A549 (cell line): ENCODE data around the gene MYPOP. TPM values are rescaled to one million over a fixed set of nuclear protein-coding genes. Genes with fewer than 3 reads are reported as not detected.

Experiments
- ATAC-seq, 2 experiments: fragments of 200-7000 bp in 1 of 2; fragments of >200 bp in 1 of 2; cut with Nextera tagmentation in 1 of 2; cut with Tn5 transposase in 1 of 2; 3 replicates each; pipeline versions ENCODE4 v1.8.0 to v1.9.1; 2018 to 2020; ENCODE audit warnings: mild to moderate bottlenecking in 1 of 2, moderate library complexity in 1 of 2
- CTCF ChIA-PET: fragments of 300-600 bp; sonication (Branson Sonifier 250); formaldehyde crosslinking; extraction: SDS; loops from one replicate; lab custom pipeline; 2021; ENCODE audit warnings: antibody characterized with exemption, inconsistent platforms; lab: Yijun Ruan, JAX
- POLR2A ChIA-PET: fragments of 350-600 bp; formaldehyde crosslinking; extraction: SDS; loops from one replicate; lab custom pipeline; 2021; ENCODE audit warnings: antibody characterized with exemption, inconsistent platforms; lab: Yijun Ruan, JAX
- DNase-seq, 2 experiments: peaks; one replicate each; pipeline versions ENCODE4 v3.0.0 to v3.0.0-alpha.2; 2011 to 2016; ENCODE audit warnings: low read depth in 1 of 2, low spot score in 1 of 2
- FAIRE-seq: peaks from 2 replicates; lab custom pipeline; 2011; peaks lifted over from hg19 to GRCh38; lab: Jason Lieb, UNC
- H3K27ac ChIP-seq, 2 experiments: fragments of >200 bp; sonication (Bioruptor Twin); formaldehyde crosslinking; 3 replicates each; pipeline ENCODE4 v1.5.1; 2016 to 2017
- H3K4me1 ChIP-seq: fragments of >200 bp; sonication (Bioruptor Twin); formaldehyde crosslinking; 3 replicates; pipeline ENCODE4 v1.6.1; 2016
- H3K4me2 ChIP-seq: fragments of >200 bp; sonication (Bioruptor Twin); formaldehyde crosslinking; 3 replicates; pipeline ENCODE4 v1.6.1; 2016
- H3K4me3 ChIP-seq: fragments of >200 bp; sonication (Bioruptor Twin); formaldehyde crosslinking; 3 replicates; pipeline ENCODE4 v1.5.1; 2016
- H3K9me3 ChIP-seq: fragments of >200 bp; sonication (Bioruptor Twin); formaldehyde crosslinking; 3 replicates; pipeline ENCODE4 v1.6.1; 2016
- BHLHE40 ChIP-seq: IDR thresholded peaks from 2 replicates; pipeline ENCODE4 v1.6.1; 2012; ENCODE audit warnings: low read depth, low read length, inconsistent platforms
- CBX2 ChIP-seq: fragments of 200-600 bp; sonication (generic); IDR thresholded peaks from 2 replicates; pipeline ENCODE4 v1.6.1; 2016; ENCODE audit warnings: low read depth, mild to moderate bottlenecking, borderline replicate concordance
- CBX8 ChIP-seq: fragments of 200-600 bp; sonication (generic); IDR thresholded peaks from 2 replicates; pipeline ENCODE4 v1.6.1; 2016
- CEBPB ChIP-seq, 2 experiments: fragments of >200 bp in 1 of 2; sonication (Bioruptor Twin) in 1 of 2; formaldehyde crosslinking in 1 of 2; IDR thresholded peaks; 2 replicates each; pipeline ENCODE4 v1.6.1; 2012 to 2016
- EHF ChIP-seq: fragments of 250-450 bp; sonication (Bioruptor Pico); IDR thresholded peaks from 2 replicates; pipeline ENCODE4 v1.5.0; 2020; ENCODE audit warnings: mild to moderate bottlenecking
- EP300 ChIP-seq, 2 experiments: fragments of >200 bp; sonication (Bioruptor Twin); formaldehyde crosslinking; IDR thresholded peaks; 2 replicates in 1 of 2; 3 replicates in 1 of 2; pipeline ENCODE4 v1.6.1; 2016 to 2017
- ESRRA ChIP-seq: fragments of 150-350 bp; IDR thresholded peaks from 2 replicates; pipeline ENCODE4 v1.6.1; 2014; ENCODE audit warnings: mild to moderate bottlenecking, low read length, borderline replicate concordance
- FOSB ChIP-seq: fragments of 250-450 bp; sonication (Bioruptor Pico); IDR thresholded peaks from 2 replicates; pipeline ENCODE4 v1.5.0; 2020; ENCODE audit warnings: mild to moderate bottlenecking, moderate library complexity
- FOXS1 ChIP-seq: fragments of 250-450 bp; sonication (Bioruptor Pico); IDR thresholded peaks from 2 replicates; pipeline ENCODE4 v1.5.0; 2020; ENCODE audit warnings: mild to moderate bottlenecking, moderate library complexity
- HEYL ChIP-seq: fragments of 250-450 bp; sonication (Bioruptor Pico); IDR thresholded peaks from 2 replicates; pipeline ENCODE4 v1.8.0; 2021; ENCODE audit warnings: mild to moderate bottlenecking, moderate library complexity
- HOXB5 ChIP-seq: fragments of 250-450 bp; sonication (Bioruptor Pico); IDR thresholded peaks from 2 replicates; pipeline ENCODE4 v1.5.0; 2020; ENCODE audit warnings: mild to moderate bottlenecking, moderate library complexity
- JUN ChIP-seq, 2 experiments: fragments of >200 bp; sonication (Bioruptor Twin); formaldehyde crosslinking; IDR thresholded peaks; 2 replicates in 1 of 2; 3 replicates in 1 of 2; pipeline ENCODE4 v1.6.1; 2016 to 2017
- JUNB ChIP-seq: fragments of >200 bp; sonication (Bioruptor Twin); formaldehyde crosslinking; IDR thresholded peaks from 2 replicates; pipeline ENCODE4 v1.6.1; 2016
- MAFK ChIP-seq: fragments of 450-650 bp; IDR thresholded peaks from 2 replicates; pipeline ENCODE4 v1.6.1; 2014; ENCODE audit not compliant: partially characterized antibody
- NFE2L2 ChIP-seq: fragments of 150-350 bp; conservative IDR thresholded peaks from 2 replicates; pipeline ENCODE4 v1.6.1; 2014; ENCODE audit warnings: low read length
- NR3C1 ChIP-seq: fragments of >200 bp; sonication (Bioruptor Twin); formaldehyde crosslinking; IDR thresholded peaks from 3 replicates; pipeline ENCODE4 v1.6.1; 2017
- PHF8 ChIP-seq: fragments of 200-600 bp; sonication (generic); IDR thresholded peaks from 2 replicates; pipeline ENCODE4 v1.6.1; 2016; ENCODE audit warnings: low read depth, mild to moderate bottlenecking, antibody characterized with exemption, moderate library complexity, borderline replicate concordance
- RAD21 ChIP-seq, 2 experiments: fragments of >200 bp in 1 of 2; sonication (Bioruptor Twin) in 1 of 2; formaldehyde crosslinking in 1 of 2; IDR thresholded peaks in 1 of 2; conservative IDR thresholded peaks in 1 of 2; 2 replicates in 1 of 2; 3 replicates in 1 of 2; pipeline ENCODE4 v1.6.1; 2012 to 2018; ENCODE audit warnings: inconsistent platforms in 1 of 2
- RFX5 ChIP-seq: fragments of 450-650 bp; IDR thresholded peaks from 2 replicates; pipeline ENCODE4 v1.7.1; 2014; ENCODE audit warnings: antibody characterized with exemption, mild to moderate bottlenecking, moderate library complexity
- SMC3 ChIP-seq: fragments of >200 bp; sonication (Bioruptor Twin); formaldehyde crosslinking; IDR thresholded peaks from 3 replicates; pipeline ENCODE4 v1.6.1; 2018; ENCODE audit warnings: inconsistent platforms
- TFCP2L1 ChIP-seq: fragments of 250-450 bp; sonication (Bioruptor Pico); IDR thresholded peaks from 2 replicates; pipeline ENCODE4 v1.5.0; 2021; ENCODE audit warnings: mild to moderate bottlenecking
- ZC3H11A ChIP-seq: fragments of 450-650 bp; IDR thresholded peaks from 2 replicates; pipeline ENCODE4 v1.6.1; 2014; ENCODE audit warnings: antibody characterized with exemption, mild to moderate bottlenecking
- ZNF302 ChIP-seq: fragments of 250-450 bp; sonication (Bioruptor Pico); IDR thresholded peaks from 2 replicates; pipeline ENCODE4 v1.9.0; 2021; ENCODE audit warnings: inconsistent platforms, mild to moderate bottlenecking, moderate library complexity
- ZSCAN20 ChIP-seq: fragments of 250-450 bp; sonication (Bioruptor Pico); IDR thresholded peaks from 2 replicates; pipeline ENCODE4 v1.8.0; 2022; ENCODE audit warnings: mild to moderate bottlenecking, moderate library complexity
- WGBS: methylation state at CpG from one replicate; pipeline ENCODE4 v1.1.6; 2017; ENCODE audit errors: missing lambda C conversion rate; 5-methylcytosine and 5-hydroxymethylcytosine counted together
- polyA plus RNA-seq, 4 experiments: library from polyadenylated mRNA; depleted of rRNA in 3 of 4; stranded (reverse); fragments of >200 nt; fragmentation: RNase III in 1 of 4; extraction: RNeasy Plus Mini Kit Qiagen cat#74134 plus additional on column Dnase treatment in 1 of 4; gene quantifications; 2 replicates in 3 of 4; 3 replicates in 1 of 4; pipeline ENCODE4 v1.2.3, GENCODE V29; 2011 to 2017
- TF ChIP-seq, protein P1 (sequence below): fragments of 200-600 bp; sonication (generic); IDR thresholded peaks from 2 replicates; pipeline ENCODE4 v1.6.1; 2016; ENCODE audit warnings: antibody characterized with exemption, mild to moderate bottlenecking, moderate library complexity
- TF ChIP-seq, protein P2 (sequence below): fragments of 450-650 bp; IDR thresholded peaks from 2 replicates; pipeline ENCODE4 v1.6.1; 2014; ENCODE audit warnings: antibody characterized with exemption
- TF ChIP-seq, protein P3 (sequence below): IDR thresholded peaks from 2 replicates; pipeline ENCODE4 v1.6.1; 2012

Gene MYPOP
- polyA plus RNA-seq, 2 of the 4 experiments (the other 2 are of a cell fraction) = 2.1 to 10.5 TPM

GRCh38 chr19:45876411-45877197, 25.8 kb downstream of the MYPOP start:
- Histone ChIP-seq H3K4me2 (no peak overlapping the region), H3K9me3 (no peaks in the 10 kb centered on the region), H3K4me1 (peaks cover 8% of the 10 kb centered on the region), H3K27ac (peak overlapping the region in 1 of 2 experiments; percentile 30; a peak in 1 of 6 replicates), H3K4me3 (no peak overlapping the region)
- no peak for TF ChIP-seq MAFK
- no peak for TF ChIP-seq NFE2L2
- TF ChIP-seq FOSB (CRISPR knock-in tag) = no peak
- TF ChIP-seq, protein P1, sequence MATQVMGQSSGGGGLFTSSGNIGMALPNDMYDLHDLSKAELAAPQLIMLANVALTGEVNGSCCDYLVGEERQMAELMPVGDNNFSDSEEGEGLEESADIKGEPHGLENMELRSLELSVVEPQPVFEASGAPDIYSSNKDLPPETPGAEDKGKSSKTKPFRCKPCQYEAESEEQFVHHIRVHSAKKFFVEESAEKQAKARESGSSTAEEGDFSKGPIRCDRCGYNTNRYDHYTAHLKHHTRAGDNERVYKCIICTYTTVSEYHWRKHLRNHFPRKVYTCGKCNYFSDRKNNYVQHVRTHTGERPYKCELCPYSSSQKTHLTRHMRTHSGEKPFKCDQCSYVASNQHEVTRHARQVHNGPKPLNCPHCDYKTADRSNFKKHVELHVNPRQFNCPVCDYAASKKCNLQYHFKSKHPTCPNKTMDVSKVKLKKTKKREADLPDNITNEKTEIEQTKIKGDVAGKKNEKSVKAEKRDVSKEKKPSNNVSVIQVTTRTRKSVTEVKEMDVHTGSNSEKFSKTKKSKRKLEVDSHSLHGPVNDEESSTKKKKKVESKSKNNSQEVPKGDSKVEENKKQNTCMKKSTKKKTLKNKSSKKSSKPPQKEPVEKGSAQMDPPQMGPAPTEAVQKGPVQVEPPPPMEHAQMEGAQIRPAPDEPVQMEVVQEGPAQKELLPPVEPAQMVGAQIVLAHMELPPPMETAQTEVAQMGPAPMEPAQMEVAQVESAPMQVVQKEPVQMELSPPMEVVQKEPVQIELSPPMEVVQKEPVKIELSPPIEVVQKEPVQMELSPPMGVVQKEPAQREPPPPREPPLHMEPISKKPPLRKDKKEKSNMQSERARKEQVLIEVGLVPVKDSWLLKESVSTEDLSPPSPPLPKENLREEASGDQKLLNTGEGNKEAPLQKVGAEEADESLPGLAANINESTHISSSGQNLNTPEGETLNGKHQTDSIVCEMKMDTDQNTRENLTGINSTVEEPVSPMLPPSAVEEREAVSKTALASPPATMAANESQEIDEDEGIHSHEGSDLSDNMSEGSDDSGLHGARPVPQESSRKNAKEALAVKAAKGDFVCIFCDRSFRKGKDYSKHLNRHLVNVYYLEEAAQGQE = no peak
- TF ChIP-seq TFCP2L1 (CRISPR knock-in tag) = no peak
- TF ChIP-seq CEBPB (IDR thresholded peaks at IDR 0.05) = no peak
- TF ChIP-seq ESRRA = no peak
- TF ChIP-seq HEYL (CRISPR knock-in tag) = no peak
- TF ChIP-seq, protein P2, sequence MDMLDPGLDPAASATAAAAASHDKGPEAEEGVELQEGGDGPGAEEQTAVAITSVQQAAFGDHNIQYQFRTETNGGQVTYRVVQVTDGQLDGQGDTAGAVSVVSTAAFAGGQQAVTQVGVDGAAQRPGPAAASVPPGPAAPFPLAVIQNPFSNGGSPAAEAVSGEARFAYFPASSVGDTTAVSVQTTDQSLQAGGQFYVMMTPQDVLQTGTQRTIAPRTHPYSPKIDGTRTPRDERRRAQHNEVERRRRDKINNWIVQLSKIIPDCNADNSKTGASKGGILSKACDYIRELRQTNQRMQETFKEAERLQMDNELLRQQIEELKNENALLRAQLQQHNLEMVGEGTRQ = no peak
- no peak for TF ChIP-seq ZC3H11A
- no peak for TF ChIP-seq CBX2
- TF ChIP-seq JUN (IDR thresholded peaks at IDR 0.05) = no peak
- TF ChIP-seq SMC3 = no peak
- no peak for TF ChIP-seq ZSCAN20 (CRISPR knock-in tag)
- no peak for TF ChIP-seq PHF8
- no peak for TF ChIP-seq RFX5
- TF ChIP-seq FOXS1 (CRISPR knock-in tag) = no peak
- TF ChIP-seq JUNB = no peak
- TF ChIP-seq EHF (CRISPR knock-in tag) = no peak
- ATAC-seq = no peak
- WGBS = 79% methylated on average over 28 of the region's 41 CpGs
- no peak for FAIRE-seq
- ChIA-PET CTCF (interaction anchor here (0.7 to 2.4 kb wide), 2 partner anchors 12 to 59 kb away, joined by 4 to 9 read pairs; partner anchors contain the start of gene FOXA3), POLR2A (no interaction called here)
- DNase-seq = no peak

GRCh38 chr19:45876161-45876410, 26.3 kb downstream of the MYPOP start:
- TF ChIP-seq, protein P3, sequence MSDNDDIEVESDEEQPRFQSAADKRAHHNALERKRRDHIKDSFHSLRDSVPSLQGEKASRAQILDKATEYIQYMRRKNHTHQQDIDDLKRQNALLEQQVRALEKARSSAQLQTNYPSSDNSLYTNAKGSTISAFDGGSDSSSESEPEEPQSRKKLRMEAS = no peak
- TF ChIP-seq BHLHE40 (no peak), EHF (CRISPR knock-in tag) (no peak), HEYL (CRISPR knock-in tag) (no peak), TFCP2L1 (CRISPR knock-in tag) (no peak), CEBPB (IDR thresholded peaks at IDR 0.05) (no peak), FOXS1 (CRISPR knock-in tag) (no peak), NR3C1 (no peak), HOXB5 (CRISPR knock-in tag) (no peak), ZNF302 (no peak), EP300 (IDR thresholded peaks at IDR 0.05) (no peak), RAD21 (conservative IDR thresholded peaks at IDR 0.05 in 1 of 2, IDR thresholded peaks at IDR 0.05 in 1 of 2) (no peak), CBX8 (no peak), ESRRA (no peak)
- TF ChIP-seq, protein P1 = no peak
- Histone ChIP-seq H3K4me2 (no peak overlapping the region), H3K27ac (peak overlapping the region in 1 of 2 experiments; percentile 30; a peak in 1 of 6 replicates), H3K4me1 (peaks cover 2% of the 10 kb centered on the region), H3K4me3 (no peak overlapping the region), H3K9me3 (no peaks in the 10 kb centered on the region)
- DNase-seq = no peak
- FAIRE-seq = no peak
- peak; percentile 30 to 40; a peak in 4 of 6 replicates for ATAC-seq
- 69% methylated on average over 4 of the region's 4 CpGs for WGBS
- POLR2A ChIA-PET = no interaction called here
- CTCF ChIA-PET = interaction anchor here (0.7 to 2.4 kb wide), 2 partner anchors 12 to 58 kb away, joined by 4 to 9 read pairs; partner anchors contain the start of gene FOXA3
